Esophagus squamous epithelium (tissue), 4 donors: ENCODE results near the gene FGGY.

Source experiments
- CTCF ChIP-seq, 6 experiments: fragments of 450-650 bp in 4 of 6; fragments of 200-600 bp in 2 of 6; sonication (generic) in 2 of 6; IDR thresholded peaks; one replicate each; pipeline ENCODE4 v1.5.1; 2016 to 2019; ENCODE audit warnings: antibody characterized with exemption in 6 of 6, mild to moderate bottlenecking in 4 of 6, moderate library complexity in 4 of 6
- POLR2A ChIP-seq, 4 donors: fragments of 450-650 bp; IDR thresholded peaks; one replicate each; pipeline ENCODE4 v1.6.1; 2017; ENCODE audit warnings: antibody characterized with exemption in 4 of 4, mild to moderate bottlenecking in 4 of 4, moderate library complexity in 3 of 4

DNA sequence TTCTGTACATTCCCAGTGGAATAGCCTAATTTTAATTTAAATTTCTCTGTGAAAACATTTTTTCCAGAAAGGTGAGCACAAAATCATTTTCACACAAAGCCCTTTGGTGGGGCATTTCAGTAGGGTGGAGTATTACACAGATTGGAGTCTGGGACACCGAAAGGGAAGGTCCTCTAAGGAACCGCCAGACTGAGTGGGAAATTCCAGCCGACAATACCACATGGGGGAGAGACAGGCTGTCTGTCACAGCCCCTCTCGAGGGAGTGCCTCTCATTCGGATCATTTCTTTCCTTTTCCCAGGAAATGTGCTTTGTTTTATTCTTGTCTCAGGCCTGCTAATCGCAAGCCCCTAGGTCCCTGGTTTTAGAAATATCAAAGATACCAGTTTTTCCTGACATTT, 367.3 kb downstream of the FGGY start:
- TF ChIP-seq CTCF (IDR thresholded peaks at IDR 0.05), result no peak
- TF ChIP-seq POLR2A (IDR thresholded peaks at IDR 0.05), result no peak
